CD4-positive, alpha-beta T cell treated with Interferon alpha-2 for 1 hour (primary cell): ENCODE data around the gene PPRC1.

Source experiments
- DNase-seq, 2 donors: peaks; one replicate each; pipeline ENCODE4 v3.0.0-alpha.2; 2020 to 2022

Gene PPRC1

DNA sequence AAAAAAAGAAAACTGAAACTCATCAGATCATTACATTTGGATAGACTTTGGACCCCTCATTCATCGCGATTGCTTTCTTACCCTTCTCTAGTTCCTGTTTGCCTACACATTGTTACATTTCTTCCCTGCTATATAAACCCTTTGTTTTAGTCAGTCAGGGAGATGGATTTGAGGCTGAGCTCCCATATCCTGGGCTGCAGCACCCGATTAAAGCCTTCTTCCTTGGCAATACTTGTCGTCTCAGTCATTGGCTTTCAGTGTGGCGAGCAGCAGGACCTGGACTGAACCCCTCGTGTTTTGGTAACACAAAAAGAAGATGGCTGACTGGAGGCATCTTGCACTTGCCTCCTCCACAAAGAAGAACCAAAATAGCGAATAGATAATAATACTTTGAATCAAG lies 59.1 kb downstream of the PPRC1 start:
- DNase-seq, result no peak

DNA sequence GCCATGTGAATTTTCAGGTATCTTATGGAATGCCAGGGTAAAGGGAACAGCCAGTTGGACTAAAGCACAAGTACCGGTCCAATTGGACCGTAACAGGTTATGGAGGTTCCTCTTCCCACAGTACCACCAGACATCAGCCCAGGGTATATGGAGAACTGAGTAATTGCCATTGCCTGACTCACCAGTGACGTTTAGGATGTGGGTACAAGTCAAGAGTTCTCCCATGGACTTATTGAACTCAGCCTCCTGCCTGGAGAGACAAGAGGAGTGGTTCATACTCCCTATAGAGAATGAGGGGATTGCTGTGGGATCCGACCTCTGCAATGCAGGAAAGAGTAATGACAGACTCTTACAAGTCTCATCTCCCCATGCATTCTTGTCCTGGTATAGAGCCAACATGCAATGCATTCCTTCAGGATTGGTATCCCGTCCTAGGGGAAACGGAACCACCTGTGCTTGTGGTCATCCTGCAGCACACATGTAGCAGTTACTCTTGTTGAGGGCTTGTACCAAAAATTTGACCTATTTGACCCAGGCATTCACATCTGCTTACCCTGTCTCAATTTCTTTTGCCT lies 62.5 kb downstream of the PPRC1 start:
- DNase-seq, result no peak

- no peak for DNase-seq
Observed at GRCh38 chr10:102196893-102197292, 64.1 kb downstream of the PPRC1 start.

DNA sequence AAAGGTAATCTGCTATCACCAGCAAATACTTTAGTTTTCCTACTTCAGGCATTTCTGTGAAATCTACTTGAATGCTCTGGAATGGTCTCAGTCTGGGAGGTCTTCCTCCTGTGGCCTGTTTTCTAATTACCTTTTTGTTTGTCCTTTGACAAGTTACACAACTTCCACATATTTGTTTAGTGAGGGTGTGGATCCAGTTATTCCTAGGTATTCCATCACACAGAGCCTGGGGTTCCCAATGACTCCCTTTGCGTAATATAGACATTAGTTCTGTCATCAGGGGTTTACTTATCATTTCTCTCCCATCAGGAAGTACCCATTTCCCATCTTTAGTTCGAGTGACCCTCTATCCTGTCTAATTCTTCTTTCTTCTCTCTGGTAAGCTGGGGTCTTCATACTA lies 65.2 kb downstream of the PPRC1 start:
- DNase-seq, result no peak
